Endodermal cell (in vitro differentiated cells): ENCODE results near the gene BRF1. TPM values are rescaled to one million over a fixed set of nuclear protein-coding genes. Genes with fewer than 3 reads are reported as not detected.
A peak's percentile ranks its signal among the peaks of the same experiment; 100 is the strongest.

Experiments
- DNase-seq: peaks from one replicate; pipeline ENCODE4 v3.0.0-alpha.2; 2017
- H3K27ac ChIP-seq: 2 replicates; pipeline ENCODE4 v1.5.1; 2013; ENCODE audit warnings: mild to moderate bottlenecking, low read depth, low read length, moderate library complexity
- H3K27me3 ChIP-seq: 2 replicates; pipeline ENCODE4 v1.6.1; 2013; ENCODE audit warnings: mild to moderate bottlenecking, low read length, moderate library complexity; ENCODE audit not compliant: insufficient read depth, control insufficient read depth, poor library complexity, severe bottlenecking
- H3K36me3 ChIP-seq: 2 replicates; pipeline ENCODE4 v1.7.0; 2013; ENCODE audit warnings: mild to moderate bottlenecking, low read length, moderate library complexity; ENCODE audit not compliant: control insufficient read depth, insufficient read depth
- H3K4me1 ChIP-seq: one replicate; pipeline ENCODE4 v1.7.0; 2013; ENCODE audit warnings: low read length; ENCODE audit not compliant: control insufficient read depth, insufficient read depth
- H3K4me3 ChIP-seq: 2 replicates; pipeline ENCODE4 v1.5.1; 2013; ENCODE audit warnings: mild to moderate bottlenecking, low read length, moderate library complexity
- H3K9ac ChIP-seq: 2 replicates; pipeline ENCODE4 v1.6.1; 2013; ENCODE audit warnings: mild to moderate bottlenecking, low read length, moderate library complexity; ENCODE audit not compliant: poor library complexity, severe bottlenecking; ENCODE audit errors: extremely low read depth
- H3K9me3 ChIP-seq: 2 replicates; pipeline ENCODE4 v1.6.1; 2013; ENCODE audit warnings: mild to moderate bottlenecking, low read length, moderate library complexity; ENCODE audit not compliant: control insufficient read depth
- H3K27ac Mint-ChIP-seq: 2 replicates; pipeline ENCODE4 v1.8.0; 2020; ENCODE audit warnings: mixed read lengths
- H3K27me3 Mint-ChIP-seq: 2 replicates; pipeline ENCODE4 v1.8.0; 2021; ENCODE audit warnings: mild to moderate bottlenecking, mixed read lengths; ENCODE audit not compliant: insufficient read depth
- H3K36me3 Mint-ChIP-seq: 2 replicates; pipeline ENCODE4 v1.8.0; 2020; ENCODE audit warnings: low read depth, mixed read lengths
- H3K4me1 Mint-ChIP-seq: 2 replicates; pipeline ENCODE4 v1.8.0; 2020; ENCODE audit warnings: mixed read lengths
- H3K4me3 Mint-ChIP-seq: 2 replicates; pipeline ENCODE4 v1.8.0; 2020; ENCODE audit warnings: mild to moderate bottlenecking, moderate library complexity, mixed read lengths
- H3K9me3 Mint-ChIP-seq: 2 replicates; pipeline ENCODE4 v1.8.0; 2020; ENCODE audit warnings: mild to moderate bottlenecking, mixed read lengths
- CTCF ChIP-seq: fragments of 200-600 bp; sonication (generic); conservative IDR thresholded peaks from 2 replicates; pipeline ENCODE4 v1.5.0; 2021; ENCODE audit warnings: antibody characterized with exemption, mild to moderate bottlenecking
- WGBS, 2 experiments: methylation state at CpG; one replicate each; pipeline versions ENCODE4 v1.1.5 to v1.1.7; 2013; ENCODE audit warnings: missing lambda C conversion rate in 2 of 2, mixed read lengths in 1 of 2; ENCODE audit not compliant: insufficient coverage in 1 of 2, insufficient read length in 1 of 2; 5-methylcytosine and 5-hydroxymethylcytosine counted together
- total RNA-seq, 2 donors: library from RNA; stranded (reverse); fragmentation: NEBNext Ultra II Directional in 1 of 2; extraction: Animal tissue kit (Norgen Biotek cat#: 25700) in 1 of 2; gene quantifications; 2 replicates in 1 of 2; 3 replicates in 1 of 2; pipeline ENCODE4 v1.2.1, GENCODE V29; 2021

Gene BRF1
- total RNA-seq, 2 donors from 2014 or later = 37.0 to 44.5 TPM

GRCh38 chr14:105203057-105203531 lies 97.7 kb downstream of the BRF1 start:
- 18 to 36% methylated on average over 2 to 18 of the region's 18 CpGs for WGBS, 2 experiments
- Mint-ChIP-seq H3K27ac (no peak overlapping the region), H3K36me3 (no peaks in the 10 kb centered on the region), H3K4me1 (no peaks in the 10 kb centered on the region), H3K27me3 (peaks cover 7% of the 10 kb centered on the region), H3K9me3 (no peaks in the 10 kb centered on the region), H3K4me3 (no peak overlapping the region)
- Histone ChIP-seq H3K27ac (no peak overlapping the region), H3K27me3 (no peaks in the 10 kb centered on the region), H3K9ac (no peak overlapping the region), H3K4me3 (no peak overlapping the region), H3K4me1 (peaks cover 3% of the 10 kb centered on the region), H3K9me3 (no peaks in the 10 kb centered on the region), H3K36me3 (no peaks in the 10 kb centered on the region)
- peak; percentile 98 for TF ChIP-seq CTCF
- DNase-seq = peak; percentile 93

DNA sequence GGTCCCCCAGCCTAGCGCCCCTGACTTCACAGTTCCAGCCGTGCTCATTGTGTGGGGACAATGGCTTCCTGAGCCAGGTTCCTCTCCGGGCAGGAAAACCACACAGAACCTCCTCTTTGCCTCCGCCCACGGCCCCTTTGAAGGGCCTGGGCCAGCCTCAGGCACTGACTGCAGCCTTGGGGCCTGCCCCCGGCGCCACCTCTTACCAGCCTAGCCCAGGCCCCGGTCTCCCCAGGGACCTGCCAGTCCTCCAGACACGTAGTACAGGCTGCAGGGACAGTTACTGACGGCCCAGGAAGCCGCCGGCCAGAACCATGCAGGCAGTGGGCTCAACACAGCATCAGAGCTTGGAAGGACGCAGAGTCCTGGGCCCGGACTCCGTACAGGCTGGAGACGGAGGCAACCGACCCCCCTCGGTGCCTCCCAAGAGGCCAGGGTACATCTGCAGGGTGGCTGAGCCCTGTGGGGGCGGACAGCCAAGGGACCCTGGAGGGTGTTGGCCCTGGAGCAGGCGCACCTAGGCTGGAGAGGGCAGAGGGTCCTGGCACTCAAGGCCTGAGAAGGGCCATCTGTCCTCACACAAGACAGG lies 98.8 kb downstream of the BRF1 start:
- TF ChIP-seq CTCF = no peak
- WGBS, 2 experiments = 88 to 90% methylated on average over 17 to 20 of the region's 20 CpGs

GRCh38 chr14:105201156-105201924 lies 99.5 kb downstream of the BRF1 start:
- no peaks in the 10 kb centered on the region for H3K9me3 Mint-ChIP-seq

More for the DNA sequence above, 98.8 kb downstream of the BRF1 start:
- Histone ChIP-seq H3K4me3 (no peak overlapping the region), H3K9me3 (no peaks in the 10 kb centered on the region), H3K27me3 (no peaks in the 10 kb centered on the region), H3K27ac (no peak overlapping the region), H3K36me3 (no peaks in the 10 kb centered on the region), H3K4me1 (peaks cover 3% of the 10 kb centered on the region), H3K9ac (no peak overlapping the region)
- Mint-ChIP-seq H3K4me1 (no peaks in the 10 kb centered on the region), H3K4me3 (no peak overlapping the region), H3K27ac (no peak overlapping the region), H3K36me3 (no peaks in the 10 kb centered on the region), H3K27me3 (peaks cover 11% of the 10 kb centered on the region), H3K9me3 (no peaks in the 10 kb centered on the region)
- DNase-seq = no peak

More at GRCh38 chr14:105201156-105201924, 99.5 kb downstream of the BRF1 start:
- WGBS, 2 experiments = 84 to 87% methylated on average over 18 to 28 of the region's 28 CpGs
- H3K4me1 ChIP-seq = peaks cover 3% of the 10 kb centered on the region
- peak; percentile 61 for TF ChIP-seq CTCF
- no peaks in the 10 kb centered on the region for H3K27me3 ChIP-seq
- Mint-ChIP-seq H3K36me3 (no peaks in the 10 kb centered on the region), H3K4me3 (no peak overlapping the region), H3K27ac (no peak overlapping the region), H3K4me1 (no peaks in the 10 kb centered on the region), H3K27me3 (peaks cover 11% of the 10 kb centered on the region)
- no peak overlapping the region for H3K9ac ChIP-seq
- no peaks in the 10 kb centered on the region for H3K36me3 ChIP-seq
- H3K4me3 ChIP-seq = no peak overlapping the region
- H3K27ac ChIP-seq = no peak overlapping the region
- peak; percentile 65 for DNase-seq
- no peaks in the 10 kb centered on the region for H3K9me3 ChIP-seq
